GM12878 (cell line): ENCODE measurements around the gene HNRNPDL. TPM values are rescaled to one million over a fixed set of nuclear protein-coding genes. Genes with fewer than 3 reads are reported as not detected.
A peak's percentile ranks its signal among the peaks of the same experiment; 100 is the strongest.

ENCODE experiments used
- ATF7 ChIP-seq: fragments of 450-650 bp; IDR thresholded peaks from 2 replicates; pipeline ENCODE4 v1.6.1; 2016; ENCODE audit warnings: low read depth, mild to moderate bottlenecking
- BCLAF1 ChIP-seq: fragments of 450-650 bp; IDR thresholded peaks from 2 replicates; pipeline ENCODE4 v1.6.1; 2017; ENCODE audit warnings: antibody characterized with exemption, mild to moderate bottlenecking, moderate library complexity
- BRCA1 ChIP-seq: IDR thresholded peaks from 2 replicates; pipeline ENCODE4 v1.6.1; 2011; ENCODE audit warnings: low read depth, low read length, improper control_type of control experiment
- DPF2 ChIP-seq: fragments of 450-650 bp; IDR thresholded peaks from 2 replicates; pipeline ENCODE4 v1.6.1; 2017; ENCODE audit warnings: mild to moderate bottlenecking
- FOS ChIP-seq: IDR thresholded peaks from 3 replicates; pipeline ENCODE4 v1.6.1; 2011; ENCODE audit warnings: borderline replicate concordance; ENCODE audit not compliant: insufficient read length; ENCODE audit errors: extremely low read depth
- GATAD2B ChIP-seq: fragments of 450-650 bp; conservative IDR thresholded peaks from 2 replicates; pipeline ENCODE4 v1.6.1; 2017; ENCODE audit warnings: low read depth, mild to moderate bottlenecking, moderate library complexity
- HDAC6 ChIP-seq: fragments of 200-600 bp; sonication (generic); IDR thresholded peaks from one replicate; pipeline ENCODE4 v1.8.0; 2017; ENCODE audit warnings: antibody characterized with exemption; ENCODE audit not compliant: unreplicated experiment
- IKZF1 ChIP-seq: fragments of 450-650 bp; conservative IDR thresholded peaks from 2 replicates; pipeline ENCODE4 v1.6.1; 2017; ENCODE audit warnings: antibody characterized with exemption, mild to moderate bottlenecking
- KDM1A ChIP-seq: fragments of 200-600 bp; sonication (generic); IDR thresholded peaks from 2 replicates; pipeline ENCODE4 v1.6.1; 2016; ENCODE audit warnings: borderline replicate concordance
- MTA2 ChIP-seq: fragments of 450-650 bp; IDR thresholded peaks from 2 replicates; pipeline ENCODE4 v1.6.1; 2016; ENCODE audit warnings: low read depth, mild to moderate bottlenecking, moderate library complexity
- PAX5 ChIP-seq: IDR thresholded peaks from 2 replicates; pipeline ENCODE4 v1.6.1; 2011; ENCODE audit warnings: low read depth, low read length, borderline replicate concordance
- PML ChIP-seq: IDR thresholded peaks from 2 replicates; pipeline ENCODE4 v1.6.1; 2012; ENCODE audit warnings: low read length, inconsistent platforms
- RB1 ChIP-seq: fragments of 450-650 bp; formaldehyde crosslinking; IDR thresholded peaks from 2 replicates; pipeline ENCODE4 v1.6.1; 2017; ENCODE audit warnings: mild to moderate bottlenecking, borderline replicate concordance
- RFX5 ChIP-seq: IDR thresholded peaks from 2 replicates; pipeline ENCODE4 v1.6.1; 2011; ENCODE audit warnings: low read depth, low read length, improper control_type of control experiment
- SMAD1 ChIP-seq: fragments of 450-650 bp; IDR thresholded peaks from 2 replicates; pipeline ENCODE4 v1.6.1; 2018; ENCODE audit warnings: mild to moderate bottlenecking, low read depth; ENCODE audit not compliant: partially characterized antibody
- SMAD5 ChIP-seq: IDR thresholded peaks from 2 replicates; pipeline ENCODE4 v1.6.1; 2016; ENCODE audit warnings: antibody characterized with exemption, low read depth
- SREBF1 ChIP-seq: IDR thresholded peaks from 2 replicates; pipeline ENCODE4 v1.6.1; 2012; ENCODE audit warnings: mild to moderate bottlenecking, low read length
- SRF ChIP-seq, 2 experiments: IDR thresholded peaks; 2 replicates each; pipeline ENCODE4 v1.6.1; 2011; ENCODE audit warnings: low read depth in 2 of 2, low read length in 2 of 2, mild to moderate bottlenecking in 1 of 2, moderate library complexity in 1 of 2
- USF2 ChIP-seq: IDR thresholded peaks from 2 replicates; pipeline ENCODE4 v1.6.1; 2011; ENCODE audit warnings: low read depth, low read length, improper control_type of control experiment, borderline replicate concordance
- YBX1 ChIP-seq: fragments of 450-650 bp; IDR thresholded peaks from 2 replicates; pipeline ENCODE4 v1.6.1; 2016; ENCODE audit warnings: antibody characterized with exemption
- ZZZ3 ChIP-seq: IDR thresholded peaks from 2 replicates; pipeline ENCODE4 v1.6.1; 2011; ENCODE audit warnings: low read depth; ENCODE audit not compliant: control insufficient read depth, insufficient read length
- polyA plus RNA-seq, 11 experiments: library from polyadenylated mRNA; depleted of rRNA in 4 of 11; unstranded in 6 of 11; stranded (reverse) in 5 of 11; fragments of >200 nt; fragmentation: Nextera tagmentation in 4 of 11; fragmentation: Illumina TruSeq in 1 of 11; extraction: Ambion mirVana in 4 of 11; extraction: Trizol in 1 of 11; gene quantifications; 1 replicate in 1 of 11; 2 replicates in 10 of 11; pipeline versions ENCODE4 v1.2.1 to v1.2.3, GENCODE V29; 2011 to 2016; ENCODE audit warnings: inconsistent platforms in 2 of 11, missing spikeins in 2 of 11, low read depth in 1 of 11
- total RNA-seq, 4 experiments: library from RNA; depleted of rRNA in 3 of 4; stranded (reverse); fragments of >200 nt in 3 of 4; fragmentation: Illumina TruSeq in 1 of 4; extraction: Trizol in 1 of 4; gene quantifications; 2 replicates each; pipeline versions ENCODE4 v1.2.1 to v1.2.3, GENCODE V29; 2013 to 2021
- TF ChIP-seq, protein P1 (sequence below): fragments of 450-650 bp; IDR thresholded peaks from 2 replicates; pipeline ENCODE4 v1.6.1; 2017; ENCODE audit warnings: mild to moderate bottlenecking
- TF ChIP-seq, protein P2 (sequence below): IDR thresholded peaks from 2 replicates; pipeline ENCODE4 v1.6.1; 2012; ENCODE audit warnings: low read length, inconsistent platforms
- TF ChIP-seq, protein P3 (sequence below): fragments of 450-650 bp; IDR thresholded peaks from 2 replicates; pipeline ENCODE4 v1.6.1; 2017; ENCODE audit warnings: mild to moderate bottlenecking, low read depth, inconsistent platforms; ENCODE audit not compliant: poor library complexity, severe bottlenecking

HNRNPDL gene
- total and polyA plus RNA-seq, 10 of the 15 experiments (the other 5 are each of a cell fraction or from before 2014, with no cell fraction given), result 217 to 510 (median 345) TPM

DNA sequence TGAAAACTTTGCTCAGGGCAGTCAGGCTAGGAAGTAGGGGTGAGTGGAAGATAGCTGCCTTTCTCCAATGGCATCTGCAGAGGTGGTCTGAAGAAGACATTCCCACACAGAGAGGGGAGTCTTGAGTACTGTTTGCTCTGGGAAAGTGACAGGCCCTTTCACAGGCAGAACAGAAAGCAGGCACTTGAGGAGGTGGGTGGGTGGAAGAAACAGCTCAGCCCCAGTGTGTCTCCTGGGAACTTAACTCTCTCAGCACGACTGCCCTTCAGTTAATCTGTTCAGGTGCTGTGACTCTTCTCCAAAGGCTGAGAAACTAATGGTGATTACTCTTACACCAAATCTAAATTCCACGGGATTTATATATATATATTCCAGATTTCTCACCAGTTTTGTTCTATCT, 28.5 kb upstream of the HNRNPDL start (continued):
- no peak for TF ChIP-seq FOS
- TF ChIP-seq SMAD5, result no peak
- TF ChIP-seq ZZZ3, result no peak
- TF ChIP-seq GATAD2B, result peak; percentile 97
- no peak for TF ChIP-seq BCLAF1
- TF ChIP-seq PML, result no peak
- peak; percentile 17 for TF ChIP-seq SMAD1
- TF ChIP-seq YBX1, result peak; percentile 89; the same call in 1 of the 2 replicates
- no peak for TF ChIP-seq IKZF1
- no peak for TF ChIP-seq KDM1A
- TF ChIP-seq SREBF1, result no peak
- no peak for TF ChIP-seq RFX5
- TF ChIP-seq PAX5, result no peak
- TF ChIP-seq, protein P1, sequence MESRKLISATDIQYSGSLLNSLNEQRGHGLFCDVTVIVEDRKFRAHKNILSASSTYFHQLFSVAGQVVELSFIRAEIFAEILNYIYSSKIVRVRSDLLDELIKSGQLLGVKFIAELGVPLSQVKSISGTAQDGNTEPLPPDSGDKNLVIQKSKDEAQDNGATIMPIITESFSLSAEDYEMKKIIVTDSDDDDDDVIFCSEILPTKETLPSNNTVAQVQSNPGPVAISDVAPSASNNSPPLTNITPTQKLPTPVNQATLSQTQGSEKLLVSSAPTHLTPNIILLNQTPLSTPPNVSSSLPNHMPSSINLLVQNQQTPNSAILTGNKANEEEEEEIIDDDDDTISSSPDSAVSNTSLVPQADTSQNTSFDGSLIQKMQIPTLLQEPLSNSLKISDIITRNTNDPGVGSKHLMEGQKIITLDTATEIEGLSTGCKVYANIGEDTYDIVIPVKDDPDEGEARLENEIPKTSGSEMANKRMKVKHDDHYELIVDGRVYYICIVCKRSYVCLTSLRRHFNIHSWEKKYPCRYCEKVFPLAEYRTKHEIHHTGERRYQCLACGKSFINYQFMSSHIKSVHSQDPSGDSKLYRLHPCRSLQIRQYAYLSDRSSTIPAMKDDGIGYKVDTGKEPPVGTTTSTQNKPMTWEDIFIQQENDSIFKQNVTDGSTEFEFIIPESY, result no peak
- no peak for TF ChIP-seq BRCA1
- TF ChIP-seq HDAC6, result no peak
- no peak; the same call in 1 of the 2 replicates for TF ChIP-seq MTA2
- TF ChIP-seq RB1, result no peak; the same call in 1 of the 2 replicates
- TF ChIP-seq, protein P2, sequence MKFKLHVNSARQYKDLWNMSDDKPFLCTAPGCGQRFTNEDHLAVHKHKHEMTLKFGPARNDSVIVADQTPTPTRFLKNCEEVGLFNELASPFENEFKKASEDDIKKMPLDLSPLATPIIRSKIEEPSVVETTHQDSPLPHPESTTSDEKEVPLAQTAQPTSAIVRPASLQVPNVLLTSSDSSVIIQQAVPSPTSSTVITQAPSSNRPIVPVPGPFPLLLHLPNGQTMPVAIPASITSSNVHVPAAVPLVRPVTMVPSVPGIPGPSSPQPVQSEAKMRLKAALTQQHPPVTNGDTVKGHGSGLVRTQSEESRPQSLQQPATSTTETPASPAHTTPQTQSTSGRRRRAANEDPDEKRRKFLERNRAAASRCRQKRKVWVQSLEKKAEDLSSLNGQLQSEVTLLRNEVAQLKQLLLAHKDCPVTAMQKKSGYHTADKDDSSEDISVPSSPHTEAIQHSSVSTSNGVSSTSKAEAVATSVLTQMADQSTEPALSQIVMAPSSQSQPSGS, result peak; percentile 47; the same call in 1 of the 2 replicates
- TF ChIP-seq USF2, result no peak
- no peak for TF ChIP-seq SRF (IDR thresholded peaks at IDR 0.05; ENCODE audit: low read depth in 2 of 2, low read length in 2 of 2)
- no peak for TF ChIP-seq DPF2
- TF ChIP-seq, protein P3, sequence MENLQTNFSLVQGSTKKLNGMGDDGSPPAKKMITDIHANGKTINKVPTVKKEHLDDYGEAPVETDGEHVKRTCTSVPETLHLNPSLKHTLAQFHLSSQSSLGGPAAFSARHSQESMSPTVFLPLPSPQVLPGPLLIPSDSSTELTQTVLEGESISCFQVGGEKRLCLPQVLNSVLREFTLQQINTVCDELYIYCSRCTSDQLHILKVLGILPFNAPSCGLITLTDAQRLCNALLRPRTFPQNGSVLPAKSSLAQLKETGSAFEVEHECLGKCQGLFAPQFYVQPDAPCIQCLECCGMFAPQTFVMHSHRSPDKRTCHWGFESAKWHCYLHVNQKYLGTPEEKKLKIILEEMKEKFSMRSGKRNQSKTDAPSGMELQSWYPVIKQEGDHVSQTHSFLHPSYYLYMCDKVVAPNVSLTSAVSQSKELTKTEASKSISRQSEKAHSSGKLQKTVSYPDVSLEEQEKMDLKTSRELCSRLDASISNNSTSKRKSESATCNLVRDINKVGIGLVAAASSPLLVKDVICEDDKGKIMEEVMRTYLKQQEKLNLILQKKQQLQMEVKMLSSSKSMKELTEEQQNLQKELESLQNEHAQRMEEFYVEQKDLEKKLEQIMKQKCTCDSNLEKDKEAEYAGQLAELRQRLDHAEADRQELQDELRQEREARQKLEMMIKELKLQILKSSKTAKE, result no peak
- TF ChIP-seq ATF7, result peak; percentile 47
